Measurements from ENCODE around the gene KCNK6.

- TF ChIP-seq CTCF (conservative IDR thresholded peaks at IDR 0.05; ENCODE audit: low read length) (no peak), EZH2phosphoT487 (IDR thresholded peaks at IDR 0.05; ENCODE audit: borderline replicate concordance) (no peak)
These were observed 61.5 kb downstream of the KCNK6 start for GRCh38 chr19:38381138-38381537.
